B cell (primary cell): ENCODE measurements around the gene CD300H.
"Not testable (repeated sequence)": the region's sequence is repeated elsewhere in the genome, so short reads cannot be mapped to it uniquely, and the experiment has no call there.

Experiments used
- CTCF ChIP-seq: fragments of 200-600 bp; IDR thresholded peaks from one replicate; pipeline ENCODE4 v1.8.0; 2022; ENCODE audit warnings: antibody characterized with exemption, mild to moderate bottlenecking
- EZH2 ChIP-seq: IDR thresholded peaks from 2 replicates; pipeline ENCODE4 v1.6.1; 2012; ENCODE audit warnings: borderline replicate concordance, low read depth, mild to moderate bottlenecking, moderate library complexity, low read length; ENCODE audit not compliant: insufficient read depth, poor library complexity, severe bottlenecking

- not testable (repeated sequence) for TF ChIP-seq EZH2, CTCF
These were observed 48.8 kb downstream of the CD300H start for GRCh38 chr17:74518413-74518981.
